Breast epithelium (tissue), 3 donors: ENCODE measurements around the gene NPBWR2.

ENCODE experiments used
- POLR2A ChIP-seq: fragments of 450-650 bp; IDR thresholded peaks from one replicate; pipeline ENCODE4 v1.6.1; 2016; ENCODE audit warnings: antibody characterized with exemption, mild to moderate bottlenecking, moderate library complexity
- TF ChIP-seq, protein P1 (sequence below), 3 donors: fragments of 450-650 bp; IDR thresholded peaks; one replicate each; pipeline ENCODE4 v1.5.1; 2016 to 2017; ENCODE audit warnings: antibody characterized with exemption in 3 of 3, mild to moderate bottlenecking in 3 of 3, moderate library complexity in 3 of 3

GRCh38 chr20:64106981-64107735 is at the start of gene NPBWR2:
- no peak for TF ChIP-seq POLR2A
- TF ChIP-seq, protein P1, sequence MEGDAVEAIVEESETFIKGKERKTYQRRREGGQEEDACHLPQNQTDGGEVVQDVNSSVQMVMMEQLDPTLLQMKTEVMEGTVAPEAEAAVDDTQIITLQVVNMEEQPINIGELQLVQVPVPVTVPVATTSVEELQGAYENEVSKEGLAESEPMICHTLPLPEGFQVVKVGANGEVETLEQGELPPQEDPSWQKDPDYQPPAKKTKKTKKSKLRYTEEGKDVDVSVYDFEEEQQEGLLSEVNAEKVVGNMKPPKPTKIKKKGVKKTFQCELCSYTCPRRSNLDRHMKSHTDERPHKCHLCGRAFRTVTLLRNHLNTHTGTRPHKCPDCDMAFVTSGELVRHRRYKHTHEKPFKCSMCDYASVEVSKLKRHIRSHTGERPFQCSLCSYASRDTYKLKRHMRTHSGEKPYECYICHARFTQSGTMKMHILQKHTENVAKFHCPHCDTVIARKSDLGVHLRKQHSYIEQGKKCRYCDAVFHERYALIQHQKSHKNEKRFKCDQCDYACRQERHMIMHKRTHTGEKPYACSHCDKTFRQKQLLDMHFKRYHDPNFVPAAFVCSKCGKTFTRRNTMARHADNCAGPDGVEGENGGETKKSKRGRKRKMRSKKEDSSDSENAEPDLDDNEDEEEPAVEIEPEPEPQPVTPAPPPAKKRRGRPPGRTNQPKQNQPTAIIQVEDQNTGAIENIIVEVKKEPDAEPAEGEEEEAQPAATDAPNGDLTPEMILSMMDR (IDR thresholded peaks at IDR 0.05): no peak
